Nucleus accumbens (tissue), 56 donors: ENCODE measurements around the gene CD80.
"Not testable (repeated sequence)": the region's sequence is repeated elsewhere in the genome, so short reads cannot be mapped to it uniquely, and the experiment has no call there.

Source experiments
- DNase-seq, 56 donors: peaks; one replicate each; lab custom pipeline; 2025; lab: John Stamatoyannopoulos, UW

Gene CD80

GRCh38 chr3:119552928-119553327 lies 6.5 kb downstream of the CD80 start:
- DNase-seq: not testable (repeated sequence)

DNA sequence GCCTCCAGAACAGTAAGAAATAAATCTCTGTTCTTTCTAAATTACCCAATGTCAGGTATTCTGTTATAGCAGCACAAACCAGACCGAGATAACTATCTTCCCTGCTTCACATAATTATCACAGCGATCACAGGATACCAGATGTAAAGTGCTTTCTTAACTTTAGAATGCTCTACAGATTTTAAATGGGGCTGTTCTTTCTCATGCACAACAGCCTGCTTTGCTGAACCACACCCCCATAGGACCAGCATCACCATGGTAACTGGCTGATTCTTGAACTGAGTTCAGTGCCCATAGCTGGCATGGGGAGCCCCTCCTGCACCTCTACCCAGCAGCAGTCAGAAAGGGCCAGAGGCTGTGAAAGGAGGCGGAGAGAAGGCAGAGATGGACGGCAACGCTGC lies 7.8 kb downstream of the CD80 start:
- no peak for DNase-seq

DNA sequence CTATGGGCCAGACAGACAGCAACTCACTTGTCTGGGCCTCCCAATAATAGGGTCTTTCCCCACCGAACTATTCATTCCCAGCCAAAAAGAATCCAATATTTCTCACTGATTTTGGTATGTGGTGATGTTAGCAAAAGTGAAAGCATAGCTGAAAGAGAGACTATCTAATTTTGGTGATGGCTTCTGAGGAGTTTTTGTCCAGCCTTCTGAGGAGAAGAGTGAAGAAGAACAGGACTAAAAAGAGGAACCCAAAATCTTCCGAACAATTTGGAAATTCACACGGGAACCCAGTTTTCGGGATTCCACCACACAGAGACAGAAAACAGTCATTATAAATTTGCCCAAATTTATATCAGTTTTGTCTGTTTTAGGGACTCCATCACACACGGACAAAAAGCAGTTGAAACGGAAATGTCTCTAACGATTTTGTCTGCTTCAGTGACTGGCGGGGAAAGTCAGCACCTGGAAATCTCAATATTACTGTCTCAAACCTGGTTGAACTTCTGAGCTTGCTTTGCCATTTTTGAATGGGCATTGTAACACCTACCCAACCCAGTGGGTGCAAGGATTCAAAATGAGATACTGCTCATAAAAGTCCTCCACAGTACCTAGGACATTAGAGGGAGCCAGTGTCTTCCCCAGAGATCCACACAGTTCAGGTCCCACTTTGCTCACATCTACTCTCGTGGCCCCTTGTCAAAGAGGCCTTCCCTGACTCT lies 9.1 kb downstream of the CD80 start:
- no peak for DNase-seq

- DNase-seq: no peak
Measured at GRCh38 chr3:119548341-119548740, 11.1 kb downstream of the CD80 start.

DNA sequence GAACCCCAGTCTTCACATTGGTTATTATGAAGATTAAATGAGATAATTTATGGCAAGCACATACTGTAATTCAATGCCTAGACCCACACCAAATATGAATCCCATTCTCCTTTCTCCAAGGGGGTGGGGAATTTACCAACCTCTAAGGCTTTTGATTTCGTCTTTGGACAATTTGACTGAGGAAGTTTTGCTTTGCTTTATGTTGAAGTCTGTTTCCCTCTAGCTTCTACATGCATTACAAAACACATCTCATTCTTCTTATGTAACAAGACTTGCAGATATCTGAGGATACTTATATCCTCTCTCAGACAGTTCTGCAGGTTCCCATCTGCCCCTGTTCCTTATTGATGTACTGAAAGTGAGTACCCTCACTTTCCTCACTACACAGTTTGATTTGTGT lies 12.2 kb downstream of the CD80 start:
- DNase-seq: no peak

- DNase-seq: no peak
Measured at GRCh38 chr3:119543147-119543546, 16.3 kb downstream of the CD80 start.

DNA sequence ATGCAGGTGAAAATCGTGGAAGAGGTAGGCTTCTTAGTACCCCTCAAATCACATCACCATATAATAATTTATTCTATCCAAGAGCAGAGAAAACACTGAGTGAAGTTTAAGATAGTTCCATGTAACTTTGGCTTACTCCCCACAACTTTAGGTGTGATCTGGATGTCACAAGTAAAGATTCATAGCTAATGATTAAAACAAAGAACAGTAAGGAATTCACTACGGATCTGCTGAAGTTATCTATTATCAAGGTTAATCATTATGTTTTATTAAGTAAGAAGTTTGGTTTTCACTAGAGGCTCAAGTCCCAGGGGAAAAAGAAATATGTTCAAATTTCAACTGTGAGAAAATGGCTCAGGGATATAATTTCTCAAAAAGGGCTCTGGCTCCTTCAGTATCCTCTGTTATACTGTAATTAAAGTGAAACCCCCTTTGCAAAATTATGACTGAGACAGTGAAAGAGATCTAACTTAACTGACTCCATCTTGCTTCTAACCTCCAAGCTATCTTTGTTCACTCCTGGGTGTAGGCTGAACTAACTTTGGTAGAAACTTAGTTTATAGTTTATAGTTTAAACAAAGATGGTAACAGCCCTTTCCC lies 17.1 kb downstream of the CD80 start:
- no peak for DNase-seq

DNA sequence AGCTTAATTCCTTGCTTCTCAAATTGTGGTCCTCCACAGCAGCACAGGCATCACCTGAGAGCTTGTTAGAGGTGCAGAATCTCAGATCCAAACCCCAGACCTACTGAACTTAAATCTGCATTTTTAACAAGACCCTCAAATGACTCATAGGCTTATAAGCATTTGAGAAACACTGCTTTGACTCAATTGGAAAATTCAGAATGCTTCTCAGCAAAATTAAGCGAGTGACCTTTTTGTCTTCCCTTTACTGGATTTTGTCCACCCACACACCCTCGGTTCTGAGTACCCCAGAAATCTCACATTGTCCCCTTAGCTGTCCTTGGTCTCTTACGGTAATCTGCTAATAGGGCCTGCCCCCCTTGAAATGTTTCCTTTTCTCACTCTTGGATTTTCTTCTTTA lies 17.9 kb downstream of the CD80 start:
- no peak for DNase-seq

GRCh38 chr3:119538772-119539171 lies 20.6 kb downstream of the CD80 start:
- no peak for DNase-seq

DNA sequence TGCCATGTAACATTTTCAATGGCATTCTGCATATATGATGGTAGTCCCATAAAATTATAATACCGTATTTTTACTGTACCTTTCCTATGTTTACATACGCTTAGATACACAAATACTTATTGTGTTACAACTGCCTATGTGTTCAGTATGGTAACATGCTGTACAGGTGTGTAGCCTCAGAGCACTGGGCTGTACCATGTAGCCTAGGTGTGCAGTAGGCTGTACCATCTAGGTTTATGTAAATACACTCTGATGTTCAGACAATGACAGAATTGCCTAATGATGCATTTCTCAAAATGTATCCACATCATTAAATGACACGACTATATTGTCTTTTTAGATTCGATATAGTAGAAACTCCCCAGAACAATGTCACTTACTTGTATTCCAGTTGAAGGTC lies 22.7 kb downstream of the CD80 start:
- DNase-seq: no peak

DNA sequence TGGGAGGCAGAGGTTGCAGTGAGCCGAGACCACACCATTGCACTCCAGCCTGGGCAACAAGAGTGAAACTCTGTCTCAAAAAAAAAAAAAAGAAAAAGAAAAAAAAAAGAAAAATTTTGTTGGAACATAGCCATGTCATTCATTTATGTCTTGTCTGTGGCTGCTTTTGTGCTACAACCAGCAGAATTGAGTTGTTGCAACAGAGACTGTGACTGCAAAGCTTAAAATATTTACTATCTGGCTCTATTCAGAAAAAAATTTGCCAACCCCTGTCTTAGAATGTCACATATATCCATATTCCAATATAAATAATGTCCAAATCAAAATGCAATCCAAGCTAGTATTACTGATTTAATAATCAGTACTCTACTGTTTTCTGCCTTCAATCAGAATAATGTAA lies 25.1 kb downstream of the CD80 start:
- no peak for DNase-seq

- no peak for DNase-seq
Measured at GRCh38 chr3:119531151-119531550, 28.3 kb downstream of the CD80 start.

DNA sequence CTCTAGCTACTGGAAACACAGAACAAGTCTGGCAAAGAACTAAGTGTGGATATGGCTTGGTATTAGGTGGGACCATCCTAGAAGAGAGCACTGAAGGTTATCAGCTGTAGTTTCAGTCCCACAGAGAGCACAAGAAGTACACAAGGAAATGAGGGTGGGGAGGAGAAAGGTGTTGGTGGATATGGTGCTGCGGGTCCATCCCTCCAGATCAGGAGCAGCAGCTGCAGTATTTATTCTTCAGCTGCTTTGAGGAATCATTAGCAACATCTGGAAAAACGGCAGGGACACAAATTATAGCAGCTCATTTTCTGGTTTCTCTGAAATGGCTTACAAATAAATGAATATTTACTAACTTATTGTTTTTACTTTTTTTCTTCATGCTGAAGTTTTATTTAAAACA lies 29.0 kb downstream of the CD80 start:
- DNase-seq: no peak

DNA sequence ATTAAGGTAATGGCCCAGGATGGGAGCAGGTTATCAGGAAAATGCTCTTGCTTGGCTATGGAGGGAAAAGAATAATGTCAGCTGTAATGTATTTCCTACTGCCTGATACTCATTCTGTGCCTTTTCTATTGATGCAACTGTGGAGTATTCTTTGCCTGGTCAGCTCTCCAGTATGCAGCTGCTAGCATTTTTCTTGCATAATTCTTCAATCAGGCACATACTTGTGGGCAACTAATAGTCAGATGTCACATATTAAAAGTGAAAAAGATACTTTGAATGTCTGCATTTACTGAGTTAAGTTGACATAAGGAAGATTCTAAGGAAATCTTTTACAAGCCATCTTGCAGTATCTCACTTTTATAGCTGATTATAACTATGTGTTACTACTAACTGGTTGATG lies 29.5 kb downstream of the CD80 start:
- DNase-seq: no peak

GRCh38 chr3:119527714-119528113 lies 31.7 kb downstream of the CD80 start:
- DNase-seq: no peak

GRCh38 chr3:119524931-119525662 lies 34.3 kb downstream of the CD80 start:
- DNase-seq: no peak

DNA sequence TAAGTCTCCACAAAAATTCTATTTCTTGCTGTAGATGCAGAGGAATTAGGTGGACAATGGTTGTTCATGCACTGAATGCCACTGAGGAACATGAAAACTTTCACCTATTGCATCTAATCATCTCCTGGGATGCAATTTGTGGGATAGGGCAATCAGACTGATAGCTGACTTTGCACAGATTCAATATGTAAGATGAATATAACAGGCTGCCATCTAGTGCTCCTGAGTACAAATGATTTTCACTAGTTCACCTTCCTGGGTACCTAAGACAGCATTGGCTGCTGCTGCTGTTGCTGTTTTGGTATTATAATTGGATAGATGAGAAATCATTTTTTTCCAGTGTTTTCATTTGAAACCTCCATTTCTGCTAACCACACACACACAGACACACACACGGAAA lies 41.4 kb downstream of the CD80 start:
- DNase-seq: no peak

DNA sequence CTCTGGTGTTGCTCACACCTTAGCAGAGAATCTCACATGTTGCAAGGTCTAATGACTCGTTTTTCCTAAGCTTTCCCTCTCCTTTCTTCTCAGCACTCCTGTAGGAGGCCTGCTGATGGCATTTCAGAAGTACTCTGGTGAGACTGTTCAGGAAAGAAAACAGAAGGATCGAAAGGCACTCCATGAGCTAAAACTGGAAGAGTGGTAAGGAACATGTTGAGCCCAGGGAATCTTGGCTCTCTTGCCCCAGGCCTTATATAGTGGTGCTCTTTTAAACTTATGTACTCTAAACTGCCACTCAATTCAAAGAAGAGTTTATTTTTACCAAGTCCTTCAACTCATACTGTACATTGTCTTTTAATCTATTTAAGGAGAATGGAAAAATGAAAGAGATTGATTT lies 42.3 kb downstream of the CD80 start:
- no peak for DNase-seq

GRCh38 chr3:119514637-119515036 lies 44.8 kb downstream of the CD80 start:
- no peak for DNase-seq

- no peak for DNase-seq
Measured at GRCh38 chr3:119510690-119511089, 48.7 kb downstream of the CD80 start.

GRCh38 chr3:119508172-119508845 lies 51.1 kb downstream of the CD80 start:
- no peak for DNase-seq
